WTC11 (cell line): Measurements from ENCODE around the gene FERMT3. TPM values are rescaled to one million over a fixed set of nuclear protein-coding genes. Genes with fewer than 3 reads are reported as not detected.

Experiments used
- ATF6 ChIP-seq: sonication (generic); formaldehyde crosslinking; IDR thresholded peaks from 2 replicates; pipeline ENCODE4 v1.8.1; 2023; ENCODE audit warnings: mild to moderate bottlenecking, missing genetic modification reagents
- CDX4 ChIP-seq: fragments of 250-450 bp; sonication (Bioruptor Pico); IDR thresholded peaks from 2 replicates; pipeline ENCODE4 v1.9.0; 2021; ENCODE audit warnings: moderate library complexity, mild to moderate bottlenecking, inconsistent platforms, borderline replicate concordance
- CREB1 ChIP-seq: sonication (generic); formaldehyde crosslinking; IDR thresholded peaks from 2 replicates; pipeline ENCODE4 v1.8.0; 2023; ENCODE audit warnings: mild to moderate bottlenecking, missing genetic modification reagents
- EMX1 ChIP-seq: fragments of 250-450 bp; sonication (Bioruptor Pico); IDR thresholded peaks from 2 replicates; pipeline ENCODE4 v1.8.0; 2021; ENCODE audit warnings: mild to moderate bottlenecking
- ERG ChIP-seq: fragments of 250-450 bp; sonication (Bioruptor Pico); IDR thresholded peaks from 2 replicates; pipeline ENCODE4 v1.8.0; 2021; ENCODE audit warnings: mild to moderate bottlenecking
- FOXK1 ChIP-seq: sonication (generic); formaldehyde crosslinking; IDR thresholded peaks from 2 replicates; pipeline ENCODE4 v1.8.0; 2022; ENCODE audit warnings: mild to moderate bottlenecking, moderate library complexity, missing genetic modification reagents
- JAZF1 ChIP-seq: fragments of 250-450 bp; sonication (Bioruptor Pico); IDR thresholded peaks from 2 replicates; pipeline ENCODE4 v1.9.0; 2021; ENCODE audit warnings: moderate library complexity, mild to moderate bottlenecking, inconsistent platforms
- MAX ChIP-seq: sonication (generic); formaldehyde crosslinking; IDR thresholded peaks from 2 replicates; pipeline ENCODE4 v1.8.0; 2022; ENCODE audit warnings: mild to moderate bottlenecking, missing genetic modification reagents
- MXD4 ChIP-seq: fragments of 250-450 bp; sonication (Bioruptor Pico); IDR thresholded peaks from 2 replicates; pipeline ENCODE4 v1.8.0; 2021; ENCODE audit warnings: mild to moderate bottlenecking, moderate library complexity, borderline replicate concordance
- NFE2L1 ChIP-seq: sonication (generic); formaldehyde crosslinking; IDR thresholded peaks from 2 replicates; pipeline ENCODE4 v1.8.1; 2023; ENCODE audit warnings: missing genetic modification reagents
- NFYB ChIP-seq: sonication (generic); formaldehyde crosslinking; conservative IDR thresholded peaks from 2 replicates; pipeline ENCODE4 v1.8.0; 2022; ENCODE audit warnings: low read depth, missing genetic modification reagents
- NR1H2 ChIP-seq: sonication (generic); formaldehyde crosslinking; IDR thresholded peaks from 2 replicates; pipeline ENCODE4 v1.9.0; 2021; ENCODE audit warnings: mild to moderate bottlenecking, moderate library complexity, missing genetic modification reagents
- RELA ChIP-seq: sonication (generic); formaldehyde crosslinking; IDR thresholded peaks from 2 replicates; pipeline ENCODE4 v1.8.1; 2022; ENCODE audit warnings: missing genetic modification reagents, mild to moderate bottlenecking, borderline replicate concordance
- RORB ChIP-seq: fragments of 250-450 bp; sonication (Bioruptor Pico); IDR thresholded peaks from 2 replicates; pipeline ENCODE4 v1.9.0; 2021; ENCODE audit warnings: mild to moderate bottlenecking
- SMAD3 ChIP-seq: sonication (generic); formaldehyde crosslinking; IDR thresholded peaks from 2 replicates; pipeline ENCODE4 v1.8.0; 2022; ENCODE audit warnings: missing genetic modification reagents, mild to moderate bottlenecking, borderline replicate concordance
- SOX15 ChIP-seq: fragments of 250-450 bp; sonication (Bioruptor Pico); IDR thresholded peaks from 2 replicates; pipeline ENCODE4 v1.9.0; 2021; ENCODE audit warnings: mild to moderate bottlenecking
- SP1 ChIP-seq: sonication (generic); formaldehyde crosslinking; conservative IDR thresholded peaks from 2 replicates; pipeline ENCODE4 v1.8.1; 2022; ENCODE audit warnings: missing genetic modification reagents
- STAT6 ChIP-seq: sonication (generic); formaldehyde crosslinking; conservative IDR thresholded peaks from 2 replicates; pipeline ENCODE4 v1.8.1; 2023; ENCODE audit warnings: mild to moderate bottlenecking, low read depth, missing genetic modification reagents, moderate library complexity
- TEAD1 ChIP-seq: sonication (generic); formaldehyde crosslinking; IDR thresholded peaks from 2 replicates; pipeline ENCODE4 v1.8.0; 2022; ENCODE audit warnings: mild to moderate bottlenecking, missing genetic modification reagents
- TP53 ChIP-seq: sonication (generic); formaldehyde crosslinking; IDR thresholded peaks from 2 replicates; pipeline ENCODE4 v1.8.1; 2023; ENCODE audit warnings: mild to moderate bottlenecking, missing genetic modification reagents
- ZBTB21 ChIP-seq: sonication (generic); formaldehyde crosslinking; IDR thresholded peaks from 2 replicates; pipeline ENCODE4 v1.8.1; 2023; ENCODE audit warnings: mild to moderate bottlenecking, missing genetic modification reagents, borderline replicate concordance
- ZNF121 ChIP-seq: sonication (generic); formaldehyde crosslinking; IDR thresholded peaks from 2 replicates; pipeline ENCODE4 v1.8.0; 2023; ENCODE audit warnings: missing genetic modification reagents
- ZNF138 ChIP-seq: sonication (generic); formaldehyde crosslinking; conservative IDR thresholded peaks from 2 replicates; pipeline ENCODE4 v1.8.1; 2022; ENCODE audit warnings: mild to moderate bottlenecking, moderate library complexity, missing genetic modification reagents
- ZNF232 ChIP-seq: sonication (generic); formaldehyde crosslinking; IDR thresholded peaks from 2 replicates; pipeline ENCODE4 v1.8.0; 2022; ENCODE audit warnings: mild to moderate bottlenecking, missing genetic modification reagents
- ZNF263 ChIP-seq: sonication (generic); formaldehyde crosslinking; IDR thresholded peaks from 2 replicates; pipeline ENCODE4 v1.8.1; 2022; ENCODE audit warnings: low read depth, mild to moderate bottlenecking, moderate library complexity, missing genetic modification reagents
- ZNF281 ChIP-seq: sonication (generic); formaldehyde crosslinking; IDR thresholded peaks from 2 replicates; pipeline ENCODE4 v1.8.0; 2023; ENCODE audit warnings: mild to moderate bottlenecking, missing genetic modification reagents
- ZNF416 ChIP-seq: fragments of 250-450 bp; sonication (Bioruptor Pico); IDR thresholded peaks from 2 replicates; pipeline ENCODE4 v1.9.0; 2021; ENCODE audit warnings: mild to moderate bottlenecking, inconsistent platforms
- ZNF512 ChIP-seq: sonication (generic); formaldehyde crosslinking; IDR thresholded peaks from 2 replicates; pipeline ENCODE4 v1.8.1; 2022; ENCODE audit warnings: missing genetic modification reagents, borderline replicate concordance
- total RNA-seq: library from RNA; stranded (reverse); gene quantifications from 3 replicates; pipeline ENCODE4 v1.2.3, GENCODE V29; 2021

The FERMT3 gene
- total RNA-seq, 1 experiment from 2014 or later = 3.8 TPM

GRCh38 chr11:64246871-64247728 lies 40.6 kb downstream of the FERMT3 start, which contains the start of gene PPP1R14B (continued):
- TF ChIP-seq NR1H2 (CRISPR knock-in tag) (no peak), FOXK1 (CRISPR knock-in tag) (0 out of 2 replicates have a peak, but pooled peaks have one; percentile 14), ZNF263 (CRISPR knock-in tag) (no peak), MAX (peak; percentile 77), ZNF281 (peak; percentile 69; the same call in 1 of the 2 replicates), MXD4 (CRISPR knock-in tag) (no peak), ZBTB21 (peak; percentile 32; the same call in 1 of the 2 replicates), SOX15 (CRISPR knock-in tag) (no peak), RORB (CRISPR knock-in tag) (no peak), JAZF1 (no peak), ZNF121 (CRISPR knock-in tag) (no peak), ERG (CRISPR knock-in tag) (no peak), SMAD3 (CRISPR knock-in tag) (no peak), CREB1 (no peak), ATF6 (CRISPR knock-in tag) (no peak), ZNF416 (CRISPR knock-in tag) (0 out of 2 replicates have a peak, but pooled peaks have one; percentile 55), SP1 (CRISPR knock-in tag) (peak; percentile 75), NFE2L1 (CRISPR knock-in tag) (no peak), ZNF512 (CRISPR knock-in tag) (no peak), RELA (no peak), ZNF232 (no peak), TEAD1 (CRISPR knock-in tag) (no peak), NFYB (CRISPR knock-in tag) (0 out of 2 replicates have a peak, but pooled peaks have one; percentile 16), CDX4 (no peak), ZNF138 (CRISPR knock-in tag) (no peak), TP53 (0 out of 2 replicates have a peak, but pooled peaks have one; percentile 42), STAT6 (no peak), EMX1 (CRISPR knock-in tag) (no peak)
